AG09309 (cell line): ENCODE measurements around the gene TRABD.
"Not testable (repeated sequence)": the region's sequence is repeated elsewhere in the genome, so short reads cannot be mapped to it uniquely, and the experiment has no call there.

ENCODE experiments used
- DNase-seq: peaks from one replicate; pipeline ENCODE4 v3.0.0-alpha.2; 2010; ENCODE audit warnings: low read depth
- H3K4me3 ChIP-seq: 2 replicates; pipeline ENCODE4 v1.5.1; 2011; ENCODE audit warnings: mild to moderate bottlenecking, low read depth, low read length, moderate library complexity; ENCODE audit not compliant: control insufficient read depth
- CTCF ChIP-seq: IDR thresholded peaks from 2 replicates; pipeline ENCODE4 v1.5.1; 2011; ENCODE audit warnings: mild to moderate bottlenecking, low read depth, low read length, inconsistent platforms; ENCODE audit not compliant: insufficient read depth, control insufficient read depth; ENCODE audit errors: missing control alignments

The TRABD gene

GRCh38 chr22:50201191-50202129, 15.7 kb downstream of the TRABD start:
- H3K4me3 ChIP-seq, result peak overlapping the region; percentile 86
- DNase-seq, result no peak
- no peak for TF ChIP-seq CTCF

GRCh38 chr22:50202130-50202666, 16.5 kb downstream of the TRABD start:
- no peak for TF ChIP-seq CTCF
- no peak for DNase-seq
- H3K4me3 ChIP-seq, result peak overlapping the region; percentile 86

GRCh38 chr22:50203288-50203687, 17.6 kb downstream of the TRABD start:
- no peak for TF ChIP-seq CTCF
- H3K4me3 ChIP-seq, result no peak overlapping the region
- no peak for DNase-seq

GRCh38 chr22:50204571-50204970, 18.9 kb downstream of the TRABD start:
- DNase-seq, result no peak
- no peak for TF ChIP-seq CTCF
- H3K4me3 ChIP-seq, result no peak overlapping the region

- not testable (repeated sequence) for DNase-seq
Measured at GRCh38 chr22:50204998-50205397, 19.3 kb downstream of the TRABD start.

GRCh38 chr22:50205781-50206569, 20.3 kb downstream of the TRABD start:
- TF ChIP-seq CTCF, result no peak
- H3K4me3 ChIP-seq, result no peak overlapping the region
- DNase-seq, result no peak

More at GRCh38 chr22:50204998-50205397, 19.3 kb downstream of the TRABD start:
- H3K4me3 ChIP-seq, result not testable (repeated sequence)
